NCI-H1105 treated with DMSO at 0.1 percent for 48 hours (cell line): ENCODE data around the gene ITIH5.

ENCODE experiments used
- DNase-seq: peaks from one replicate; lab custom pipeline; 2025; lab: John Stamatoyannopoulos, UW

Gene ITIH5

DNA sequence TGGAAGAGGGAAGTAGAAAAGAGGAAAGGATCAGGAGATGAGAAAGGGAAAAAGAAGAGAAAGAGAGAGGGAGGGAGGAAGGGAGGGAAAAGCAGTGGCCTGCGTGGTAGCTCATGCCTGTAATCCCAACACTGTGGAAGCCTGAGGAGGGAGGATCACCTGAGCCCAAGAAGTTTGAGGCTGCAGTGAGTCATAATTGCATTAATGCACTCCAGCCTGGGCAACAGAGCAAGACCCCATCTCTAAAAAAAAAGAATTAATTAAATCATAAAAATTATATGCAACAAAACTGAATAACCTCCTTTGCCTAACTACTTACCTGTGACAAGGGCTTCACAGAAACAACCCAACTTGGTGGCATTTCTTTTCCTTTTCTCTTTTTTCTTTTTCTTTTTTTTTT, 148.1 kb downstream of the ITIH5 start:
- DNase-seq, result no peak

- no peak for DNase-seq
These were observed 151.3 kb downstream of the ITIH5 start for GRCh38 chr10:7515439-7515838.

DNA sequence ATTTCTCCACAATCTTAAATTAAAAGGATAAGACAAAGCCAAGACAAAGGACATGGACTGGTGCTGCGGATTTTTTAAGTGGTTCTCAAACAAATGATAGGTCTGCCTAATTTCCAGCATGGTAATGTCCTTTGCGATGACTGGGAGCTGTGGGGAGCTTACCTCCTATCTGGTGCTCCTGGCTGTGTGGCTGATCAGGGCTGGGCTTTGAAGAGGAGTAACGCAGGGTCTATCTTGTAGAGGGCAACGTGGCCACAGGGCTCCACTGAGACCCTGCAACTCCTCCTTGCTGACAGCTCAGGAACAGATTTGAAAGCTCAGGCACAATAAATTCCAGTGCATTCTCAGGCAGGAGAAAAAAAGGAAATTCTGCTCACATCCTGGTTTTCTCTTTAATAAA, 152.8 kb downstream of the ITIH5 start:
- no peak for DNase-seq

DNA sequence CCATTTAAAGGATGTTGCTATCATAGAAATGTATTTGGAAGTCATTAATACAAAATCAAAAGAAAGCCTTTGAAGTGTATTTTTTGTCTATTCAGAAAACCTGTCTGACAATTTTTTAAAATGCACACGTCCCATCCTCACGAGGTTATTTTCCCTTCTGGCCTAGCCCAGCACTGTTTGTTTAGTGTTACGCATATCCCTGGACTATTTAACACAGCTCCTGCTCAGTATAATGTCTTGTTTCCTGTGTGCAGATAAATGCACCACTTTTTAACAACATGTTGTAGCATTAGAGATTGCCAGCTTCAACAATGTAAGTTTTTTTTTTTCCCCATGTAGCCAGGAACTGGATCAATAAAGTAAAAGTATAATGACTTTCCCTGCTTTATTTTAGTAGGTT, 153.3 kb downstream of the ITIH5 start:
- DNase-seq, result no peak

GRCh38 chr10:7512487-7512886, 154.3 kb downstream of the ITIH5 start:
- no peak for DNase-seq

- DNase-seq, result no peak
These were observed 155.2 kb downstream of the ITIH5 start for GRCh38 chr10:7511612-7512011.
